ENCODE measurements around the gene HMGN4.

- no peak for TF ChIP-seq CBX5 (IDR thresholded peaks at IDR 0.05; ENCODE audit: low read depth, low read length)
- TF ChIP-seq, protein P1, sequence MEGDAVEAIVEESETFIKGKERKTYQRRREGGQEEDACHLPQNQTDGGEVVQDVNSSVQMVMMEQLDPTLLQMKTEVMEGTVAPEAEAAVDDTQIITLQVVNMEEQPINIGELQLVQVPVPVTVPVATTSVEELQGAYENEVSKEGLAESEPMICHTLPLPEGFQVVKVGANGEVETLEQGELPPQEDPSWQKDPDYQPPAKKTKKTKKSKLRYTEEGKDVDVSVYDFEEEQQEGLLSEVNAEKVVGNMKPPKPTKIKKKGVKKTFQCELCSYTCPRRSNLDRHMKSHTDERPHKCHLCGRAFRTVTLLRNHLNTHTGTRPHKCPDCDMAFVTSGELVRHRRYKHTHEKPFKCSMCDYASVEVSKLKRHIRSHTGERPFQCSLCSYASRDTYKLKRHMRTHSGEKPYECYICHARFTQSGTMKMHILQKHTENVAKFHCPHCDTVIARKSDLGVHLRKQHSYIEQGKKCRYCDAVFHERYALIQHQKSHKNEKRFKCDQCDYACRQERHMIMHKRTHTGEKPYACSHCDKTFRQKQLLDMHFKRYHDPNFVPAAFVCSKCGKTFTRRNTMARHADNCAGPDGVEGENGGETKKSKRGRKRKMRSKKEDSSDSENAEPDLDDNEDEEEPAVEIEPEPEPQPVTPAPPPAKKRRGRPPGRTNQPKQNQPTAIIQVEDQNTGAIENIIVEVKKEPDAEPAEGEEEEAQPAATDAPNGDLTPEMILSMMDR (IDR thresholded peaks at IDR 0.05; ENCODE audit: control extremely low read depth in 1 of 3, insufficient read depth in 1 of 3, low read depth in 1 of 3, low read length in 3 of 3): no peak
- no peak for TF ChIP-seq POLR2A (IDR thresholded peaks at IDR 0.05; ENCODE audit: control extremely low read depth in 1 of 2, low read depth in 2 of 2, low read length in 2 of 2)
- TF ChIP-seq RNF2 (IDR thresholded peaks at IDR 0.05; ENCODE audit: borderline replicate concordance, low read depth, low read length, missing control alignments, poor library complexity, severe bottlenecking): no peak
- no peak for TF ChIP-seq POLR2AphosphoS5 (IDR thresholded peaks at IDR 0.05; ENCODE audit: low read depth, low read length)
- no peak for TF ChIP-seq RXRA (IDR thresholded peaks at IDR 0.05; ENCODE audit: insufficient read depth, low read depth, low read length)
- no peak for TF ChIP-seq SP1 (IDR thresholded peaks at IDR 0.05; ENCODE audit: low read depth, low read length)
- TF ChIP-seq CREB1 (IDR thresholded peaks at IDR 0.05): no peak
- TF ChIP-seq SP2 (IDR thresholded peaks at IDR 0.05; ENCODE audit: low read length): no peak
- TF ChIP-seq USF2 (IDR thresholded peaks at IDR 0.05; ENCODE audit: low read length): no peak
Observed at GRCh38 chr6:26561533-26562466, 23.6 kb downstream of the HMGN4 start.
